IPS DF 4.7 (cell line): Measurements from ENCODE around the gene POU2F1.
"Not testable (repeated sequence)": the region's sequence is repeated elsewhere in the genome, so short reads cannot be mapped to it uniquely, and the experiment has no call there.

Source experiments
- DNase-seq: peaks from one replicate; pipeline ENCODE4 v3.0.0-alpha.2; 2013; ENCODE audit warnings: low spot score; ENCODE audit errors: extremely low read depth

POU2F1 gene

GRCh38 chr1:167312871-167313270 is 92.2 kb downstream of the POU2F1 start:
- DNase-seq: no peak

GRCh38 chr1:167314671-167315070 is 94.0 kb downstream of the POU2F1 start:
- DNase-seq: no peak

GRCh38 chr1:167317463-167317862 is 96.8 kb downstream of the POU2F1 start:
- no peak for DNase-seq

GRCh38 chr1:167319206-167319605 is 98.5 kb downstream of the POU2F1 start:
- not testable (repeated sequence) for DNase-seq

- DNase-seq: no peak
Measured at GRCh38 chr1:167322483-167322882, 101.8 kb downstream of the POU2F1 start.

GRCh38 chr1:167325151-167325550 is 104.5 kb downstream of the POU2F1 start:
- no peak for DNase-seq

- DNase-seq: no peak
Measured at GRCh38 chr1:167328306-167328815, 107.7 kb downstream of the POU2F1 start.

GRCh38 chr1:167328816-167329483 is 108.3 kb downstream of the POU2F1 start:
- no peak for DNase-seq

- no peak for DNase-seq
Measured at GRCh38 chr1:167330601-167331293, 110.1 kb downstream of the POU2F1 start.

GRCh38 chr1:167331650-167332049 is 111.0 kb downstream of the POU2F1 start:
- no peak for DNase-seq

GRCh38 chr1:167332503-167332902 is 111.8 kb downstream of the POU2F1 start:
- DNase-seq: no peak

GRCh38 chr1:167333124-167333523 is 112.4 kb downstream of the POU2F1 start:
- DNase-seq: no peak

GRCh38 chr1:167333703-167334102 is 113.0 kb downstream of the POU2F1 start:
- no peak for DNase-seq

GRCh38 chr1:167339405-167339804 is 118.7 kb downstream of the POU2F1 start:
- no peak for DNase-seq

GRCh38 chr1:167342846-167343245 is 122.2 kb downstream of the POU2F1 start:
- no peak for DNase-seq

- no peak for DNase-seq
Measured at GRCh38 chr1:167344112-167344511, 123.4 kb downstream of the POU2F1 start.

GRCh38 chr1:167344615-167345385 is 124.1 kb downstream of the POU2F1 start:
- no peak for DNase-seq

GRCh38 chr1:167345386-167345733 is 124.7 kb downstream of the POU2F1 start:
- DNase-seq: no peak

- DNase-seq: no peak
Measured at GRCh38 chr1:167357305-167357704, 136.6 kb downstream of the POU2F1 start.

- DNase-seq: no peak
Measured at GRCh38 chr1:167359295-167359694, 138.6 kb downstream of the POU2F1 start.

GRCh38 chr1:167360120-167360519 is 139.4 kb downstream of the POU2F1 start:
- DNase-seq: no peak

- no peak for DNase-seq
Measured at GRCh38 chr1:167362638-167363037, 142.0 kb downstream of the POU2F1 start.
